ENCODE results near the gene HIC2.
"Not testable (repeated sequence)": the region's sequence is repeated elsewhere in the genome, so short reads cannot be mapped to it uniquely, and the experiment has no call there.

The HIC2 gene

GRCh38 chr22:21435998-21436810, 19.0 kb downstream of the HIC2 start:
- DNase-seq, result not testable (repeated sequence)

- DNase-seq, result not testable (repeated sequence)
Measured at GRCh38 chr22:21438013-21438412, 20.8 kb downstream of the HIC2 start.

- not testable (repeated sequence) for DNase-seq
Measured at GRCh38 chr22:21440018-21440636, 23.0 kb downstream of the HIC2 start.

- not testable (repeated sequence) for DNase-seq
Measured at GRCh38 chr22:21440676-21441075, 23.5 kb downstream of the HIC2 start.

- DNase-seq, result not testable (repeated sequence)
Measured at GRCh38 chr22:21441170-21441569, 24.0 kb downstream of the HIC2 start.

GRCh38 chr22:21442123-21442522, 25.0 kb downstream of the HIC2 start:
- DNase-seq, result not testable (repeated sequence)

- DNase-seq, result not testable (repeated sequence)
Measured at GRCh38 chr22:21442646-21443045, 25.5 kb downstream of the HIC2 start.

- DNase-seq, result no peak
Measured at GRCh38 chr22:21443057-21443734, 26.0 kb downstream of the HIC2 start.

GRCh38 chr22:21443735-21444421, 26.7 kb downstream of the HIC2 start:
- no peak for DNase-seq

GRCh38 chr22:21444701-21445436, 27.7 kb downstream of the HIC2 start:
- DNase-seq, result no peak

- no peak for DNase-seq
Measured at GRCh38 chr22:21445437-21446127, 28.4 kb downstream of the HIC2 start.

GRCh38 chr22:21446128-21446826, 29.1 kb downstream of the HIC2 start:
- DNase-seq, result no peak

GRCh38 chr22:21446827-21447690, 29.9 kb downstream of the HIC2 start:
- DNase-seq, result no peak

- peak; percentile 36 for DNase-seq
Measured at GRCh38 chr22:21447694-21448402, 30.7 kb downstream of the HIC2 start.

GRCh38 chr22:21448627-21449416, 31.7 kb downstream of the HIC2 start:
- DNase-seq, result no peak

- DNase-seq, result no peak
Measured at GRCh38 chr22:21449531-21450319, 32.6 kb downstream of the HIC2 start.

GRCh38 chr22:21450320-21450831, 33.2 kb downstream of the HIC2 start:
- DNase-seq, result no peak

All from hematopoietic multipotent progenitor cell treated with erythropoietin and hydrocortisone succinate and interleukin-3 and kit ligand, for 6 days (in vitro differentiated cells).